GM12891 (cell line): Measurements from ENCODE around the gene CNTF.

ENCODE experiments used
- PAX5 ChIP-seq: IDR thresholded peaks from 2 replicates; pipeline ENCODE4 v1.6.1; 2011; ENCODE audit warnings: low read length, moderate library complexity, mild to moderate bottlenecking; ENCODE audit not compliant: insufficient read depth, severe bottlenecking
- POLR2A ChIP-seq: IDR thresholded peaks from 2 replicates; pipeline ENCODE4 v1.6.1; 2011; ENCODE audit warnings: low read depth, low read length, control low read depth
- POLR2AphosphoS5 ChIP-seq: IDR thresholded peaks from 2 replicates; pipeline ENCODE4 v1.6.1; 2011; ENCODE audit warnings: low read depth, low read length, control low read depth
- POU2F2 ChIP-seq: IDR thresholded peaks from 2 replicates; pipeline ENCODE4 v1.6.1; 2011; ENCODE audit warnings: low read depth, mild to moderate bottlenecking, control low read depth, low read length, moderate library complexity
- SPI1 ChIP-seq: IDR thresholded peaks from 2 replicates; pipeline ENCODE4 v1.6.1; 2011; ENCODE audit warnings: low read depth, low read length, control low read depth
- TAF1 ChIP-seq: IDR thresholded peaks from 2 replicates; pipeline ENCODE4 v1.6.1; 2011; ENCODE audit warnings: low read depth, low read length, control low read depth

DNA sequence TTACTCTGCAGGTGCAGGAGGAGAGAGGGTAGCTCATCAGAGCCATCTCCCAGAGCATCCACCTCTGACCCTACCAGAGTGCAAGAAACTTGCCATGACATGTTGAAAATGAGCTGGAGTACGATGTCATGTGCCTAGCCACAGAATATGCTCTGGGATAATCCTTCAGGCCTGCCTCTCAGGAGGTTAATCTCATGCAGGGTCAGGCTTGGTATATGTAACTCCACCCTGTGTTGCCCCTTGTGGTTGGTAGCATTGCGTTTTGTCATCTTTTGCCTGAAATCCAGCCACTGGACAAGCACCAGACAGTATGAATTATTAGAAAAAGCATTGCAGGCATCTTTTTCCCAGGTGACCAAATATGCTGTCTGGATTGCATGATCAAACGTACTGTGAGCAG is 36.2 kb downstream of the CNTF start:
- TF ChIP-seq POLR2A (no peak), PAX5 (no peak), POLR2AphosphoS5 (no peak), POU2F2 (no peak), TAF1 (no peak), SPI1 (no peak)
